22Rv1 (cell line): ENCODE measurements around the gene LCE1B.

Experiments used
- H3K27ac ChIP-seq: fragments of 450-650 bp; 2 replicates; pipeline ENCODE4 v1.5.1; 2017
- CTCF ChIP-seq: fragments of 450-650 bp; IDR thresholded peaks from 2 replicates; pipeline ENCODE4 v1.5.1; 2017; ENCODE audit warnings: mild to moderate bottlenecking
- ZFX ChIP-seq: fragments of 450-650 bp; IDR thresholded peaks from 2 replicates; pipeline ENCODE4 v1.6.1; 2017; ENCODE audit warnings: antibody characterized with exemption, borderline replicate concordance

Gene LCE1B

GRCh38 chr1:152823294-152823693 is 11.5 kb downstream of the LCE1B start:
- TF ChIP-seq ZFX (no peak), CTCF (no peak)
- no peak overlapping the region for H3K27ac ChIP-seq

DNA sequence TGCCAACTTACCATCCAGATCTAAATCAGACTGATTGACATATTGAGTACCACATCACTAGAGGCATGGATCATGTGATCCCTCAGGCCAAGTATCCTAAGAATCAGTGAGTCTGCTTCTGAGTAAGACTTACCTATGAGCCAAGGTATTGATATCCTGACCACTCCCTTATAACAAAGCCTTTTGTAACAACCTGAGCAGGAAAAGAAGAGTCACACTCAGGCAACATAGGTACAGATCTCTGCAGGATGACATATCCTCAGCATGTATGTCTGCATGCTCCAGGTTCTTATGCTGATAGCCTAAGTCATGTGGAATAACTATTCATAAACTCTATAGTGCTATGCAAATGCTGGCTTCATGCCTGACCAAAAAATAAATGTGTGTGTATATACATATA is 13.2 kb downstream of the LCE1B start:
- H3K27ac ChIP-seq = no peak overlapping the region
- TF ChIP-seq CTCF = no peak
- no peak for TF ChIP-seq ZFX

DNA sequence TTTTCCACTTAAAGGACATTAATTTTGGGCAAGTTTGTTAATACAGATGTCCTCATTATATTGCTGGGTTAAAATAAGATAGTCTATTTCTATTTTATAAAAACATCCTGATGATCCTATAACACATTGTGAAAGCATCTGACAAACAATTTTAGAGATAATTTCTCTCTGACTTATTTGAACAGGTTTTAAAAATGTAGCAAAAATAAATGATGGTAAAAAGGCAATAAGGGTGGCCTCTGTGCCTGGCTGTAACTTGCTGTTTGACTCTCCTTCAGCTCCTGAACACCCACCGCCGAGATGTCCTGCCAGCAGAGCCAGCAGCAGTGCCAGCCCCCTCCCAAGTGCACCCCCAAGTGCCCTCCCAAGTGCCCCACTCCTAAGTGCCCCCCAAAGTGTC is 15.4 kb downstream of the LCE1B start, which contains the start of gene LCE1A:
Gene LCE1A, plus strand, starts transcription at position 301 of the 400 bp plus-strand sequence. Its CDS starts 0 bp downstream, at position 301.
- TF ChIP-seq CTCF (no peak), ZFX (no peak)
- no peak within 1 kb of the TSS for H3K27ac ChIP-seq

DNA sequence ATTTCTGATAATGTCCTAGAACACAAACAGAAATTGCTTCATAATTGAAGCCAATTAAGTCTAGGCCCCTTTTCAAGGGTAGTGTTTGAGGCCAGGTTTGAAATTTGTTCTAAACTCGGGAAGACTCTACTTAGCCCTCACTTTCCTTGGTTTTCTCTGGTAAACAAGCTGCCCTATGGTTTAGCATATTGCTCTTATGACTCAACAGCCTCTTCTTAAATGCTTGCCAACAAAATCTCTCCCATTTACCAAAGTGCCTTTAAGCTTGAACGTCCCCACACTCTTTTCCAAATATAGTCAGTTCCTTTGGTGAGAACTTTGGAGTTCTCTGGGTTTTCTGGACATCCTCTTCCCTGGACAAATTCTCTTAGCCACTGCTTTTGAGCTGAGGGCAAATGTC is 25.1 kb downstream of the LCE1B start:
- TF ChIP-seq ZFX = no peak
- no peak for TF ChIP-seq CTCF
- no peak overlapping the region for H3K27ac ChIP-seq

DNA sequence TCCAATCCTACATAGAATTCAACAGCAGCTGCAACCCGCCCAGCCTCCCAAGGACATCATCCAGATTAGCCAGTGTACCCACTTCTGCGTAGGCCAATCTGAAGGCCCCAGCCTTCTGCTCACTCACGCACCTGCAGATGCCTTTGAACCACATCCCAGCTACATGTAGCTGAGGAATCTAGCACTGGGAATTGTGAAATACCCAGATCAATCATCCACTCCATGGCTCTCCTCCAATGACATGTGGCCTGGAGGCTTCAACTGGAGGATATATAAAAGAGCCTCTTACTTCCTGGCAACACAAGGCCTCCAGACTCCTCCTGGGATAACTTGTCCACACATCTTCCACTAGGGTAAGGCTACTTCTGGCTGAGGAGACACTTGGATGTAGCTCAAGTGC is 30.8 kb downstream of the LCE1B start, which contains the start of gene LCE6A:
Gene LCE6A, plus strand, starts transcription at position 301 of the 400 bp plus-strand sequence. CDS start 665 bp downstream, outside the sequence.
- no peak for TF ChIP-seq CTCF
- no peak for TF ChIP-seq ZFX

DNA sequence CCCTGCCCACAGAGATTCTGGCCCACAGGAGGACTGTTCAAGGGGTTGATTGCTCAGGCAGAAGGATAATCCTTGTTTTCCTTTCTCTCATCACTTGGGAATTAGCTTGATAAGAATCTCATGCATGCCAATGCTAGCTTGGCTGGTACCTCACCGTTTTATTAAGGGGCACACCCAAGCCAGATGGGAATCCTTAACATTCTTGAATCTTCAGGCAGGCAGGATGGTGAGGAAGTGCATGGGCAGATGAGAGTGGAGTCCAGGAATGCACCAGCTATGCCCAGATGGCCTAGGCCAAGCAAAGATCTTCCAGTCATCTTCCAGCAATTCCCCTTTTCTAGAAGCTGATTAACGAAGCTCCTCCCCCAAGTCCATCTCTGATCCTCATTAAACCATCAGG is 43.9 kb downstream of the LCE1B start:
- H3K27ac ChIP-seq = no peak overlapping the region
- TF ChIP-seq CTCF (no peak), ZFX (no peak)

More for the DNA sequence above, 30.8 kb downstream of the LCE1B start, which contains the start of gene LCE6A:
- no peak within 1 kb of the TSS for H3K27ac ChIP-seq

GRCh38 chr1:152858062-152858461 is 46.3 kb downstream of the LCE1B start:
- no peak overlapping the region for H3K27ac ChIP-seq
- TF ChIP-seq ZFX (no peak), CTCF (no peak)
